Measurements from ENCODE around the gene KCNAB2.

The KCNAB2 gene

GRCh38 chr1:6010554-6010953 lies 35.1 kb upstream of the KCNAB2 start:
- no peaks in the 10 kb centered on the region for H3K9me3 ChIP-seq (ENCODE audit: control extremely low read depth in 1 of 5, control insufficient read depth in 4 of 5, insufficient read depth in 2 of 5, low read depth in 1 of 5, low read length in 4 of 5)
- DNase-seq = no peak
- H3K27me3 ChIP-seq (replicated peaks in 2 of 5; ENCODE audit: control insufficient read depth in 4 of 5, insufficient read depth in 5 of 5, low read length in 4 of 5) = no peaks in the 10 kb centered on the region
- peaks cover 0 to 3% (median 0%) of the 10 kb centered on the region in 4 experiments for H3K36me3 ChIP-seq (ENCODE audit: control insufficient read depth in 4 of 4, insufficient read depth in 4 of 4, low read length in 3 of 4)
- CTCF ChIA-PET = interaction anchor here (1.3 to 2.4 kb wide), 2 partner anchors 11 to 14 kb away, joined by 3 to 6 read pairs; no protein-coding TSS in a partner anchor
- H3K27ac ChIP-seq (ENCODE audit: insufficient read depth in 1 of 2, low read depth in 1 of 2, low read length in 2 of 2, poor library complexity in 1 of 2, severe bottlenecking in 2 of 2) = no peak overlapping the region
- peaks cover 0 to 25% (median 7%) of the 10 kb centered on the region in 4 experiments for H3K4me1 ChIP-seq (ENCODE audit: control extremely low read depth in 1 of 4, control insufficient read depth in 4 of 4, insufficient read depth in 4 of 4, low read length in 3 of 4)
- POLR2A ChIA-PET = interaction anchor here (0.7 kb wide), 1 partner anchor 9 kb away, joined by 4 read pairs; no protein-coding TSS in a partner anchor
- H3K4me3 ChIP-seq (ENCODE audit: control insufficient read depth in 1 of 7, extremely low read depth in 1 of 7, insufficient read depth in 4 of 7, low read depth in 2 of 7, low read length in 6 of 7) = no peak overlapping the region
- 88% methylated on average over 8 of the region's 10 CpGs for WGBS (ENCODE audit: insufficient coverage)

GRCh38 chr1:6011161-6011945 lies 34.3 kb upstream of the KCNAB2 start:
- POLR2A ChIA-PET = interaction anchor here (0.7 kb wide), 1 partner anchor 8 kb away, joined by 4 read pairs; no protein-coding TSS in a partner anchor
- Histone ChIP-seq H3K27ac (ENCODE audit: insufficient read depth in 1 of 2, low read depth in 1 of 2, low read length in 2 of 2, poor library complexity in 1 of 2, severe bottlenecking in 2 of 2) (no peak overlapping the region), H3K4me3 (ENCODE audit: control insufficient read depth in 1 of 7, extremely low read depth in 1 of 7, insufficient read depth in 4 of 7, low read depth in 2 of 7, low read length in 6 of 7) (no peak overlapping the region), H3K4me1 (ENCODE audit: control extremely low read depth in 1 of 4, control insufficient read depth in 4 of 4, insufficient read depth in 4 of 4, low read length in 3 of 4) (peaks cover 0 to 23% (median 7%) of the 10 kb centered on the region in 4 experiments), H3K27me3 (replicated peaks in 2 of 5; ENCODE audit: control insufficient read depth in 4 of 5, insufficient read depth in 5 of 5, low read length in 4 of 5) (no peaks in the 10 kb centered on the region), H3K9me3 (ENCODE audit: control extremely low read depth in 1 of 5, control insufficient read depth in 4 of 5, insufficient read depth in 2 of 5, low read depth in 1 of 5, low read length in 4 of 5) (no peaks in the 10 kb centered on the region), H3K36me3 (ENCODE audit: control insufficient read depth in 4 of 4, insufficient read depth in 4 of 4, low read length in 3 of 4) (peaks cover 0 to 3% (median 0%) of the 10 kb centered on the region in 4 experiments)
- 97% methylated on average over 19 of the region's 19 CpGs for WGBS (ENCODE audit: insufficient coverage)
- CTCF ChIA-PET = interaction anchor here (2.4 kb wide), 1 partner anchor 14 kb away, joined by 6 read pairs; no protein-coding TSS in a partner anchor
- no peak for DNase-seq

GRCh38 chr1:6011946-6012258 lies 33.8 kb upstream of the KCNAB2 start:
- POLR2A ChIA-PET = no interaction called here
- CTCF ChIA-PET = interaction anchor here (2.4 kb wide), 1 partner anchor 13 kb away, joined by 6 read pairs; no protein-coding TSS in a partner anchor
- H3K27ac ChIP-seq (ENCODE audit: insufficient read depth in 1 of 2, low read depth in 1 of 2, low read length in 2 of 2, poor library complexity in 1 of 2, severe bottlenecking in 2 of 2) = no peak overlapping the region
- WGBS (ENCODE audit: insufficient coverage) = no CpG with 5 or more reads among the region's 3 CpGs
- H3K27me3 ChIP-seq (replicated peaks in 2 of 5; ENCODE audit: control insufficient read depth in 4 of 5, insufficient read depth in 5 of 5, low read length in 4 of 5) = no peaks in the 10 kb centered on the region
- H3K36me3 ChIP-seq (ENCODE audit: control insufficient read depth in 4 of 4, insufficient read depth in 4 of 4, low read length in 3 of 4) = peaks cover 0 to 3% (median 1%) of the 10 kb centered on the region in 4 experiments
- peaks cover 0 to 19% (median 6%) of the 10 kb centered on the region in 4 experiments for H3K4me1 ChIP-seq (ENCODE audit: control extremely low read depth in 1 of 4, control insufficient read depth in 4 of 4, insufficient read depth in 4 of 4, low read length in 3 of 4)
- no peaks in the 10 kb centered on the region for H3K9me3 ChIP-seq (ENCODE audit: control extremely low read depth in 1 of 5, control insufficient read depth in 4 of 5, insufficient read depth in 2 of 5, low read depth in 1 of 5, low read length in 4 of 5)
- no peak for DNase-seq
- no peak overlapping the region for H3K4me3 ChIP-seq (ENCODE audit: control insufficient read depth in 1 of 7, extremely low read depth in 1 of 7, insufficient read depth in 4 of 7, low read depth in 2 of 7, low read length in 6 of 7)

GRCh38 chr1:6012529-6013318 lies 33.0 kb upstream of the KCNAB2 start:
- no peak overlapping the region for H3K4me3 ChIP-seq (ENCODE audit: control insufficient read depth in 1 of 7, extremely low read depth in 1 of 7, insufficient read depth in 4 of 7, low read depth in 2 of 7, low read length in 6 of 7)
- no peak overlapping the region for H3K27ac ChIP-seq (ENCODE audit: insufficient read depth in 1 of 2, low read depth in 1 of 2, low read length in 2 of 2, poor library complexity in 1 of 2, severe bottlenecking in 2 of 2)
- 98% methylated on average over 16 of the region's 17 CpGs for WGBS (ENCODE audit: insufficient coverage)
- H3K4me1 ChIP-seq (ENCODE audit: control extremely low read depth in 1 of 4, control insufficient read depth in 4 of 4, insufficient read depth in 4 of 4, low read length in 3 of 4) = peaks cover 0 to 12% (median 2%) of the 10 kb centered on the region in 4 experiments
- POLR2A ChIA-PET = no interaction called here
- DNase-seq = no peak
- H3K27me3 ChIP-seq (replicated peaks in 2 of 5; ENCODE audit: control insufficient read depth in 4 of 5, insufficient read depth in 5 of 5, low read length in 4 of 5) = no peaks in the 10 kb centered on the region
- H3K9me3 ChIP-seq (ENCODE audit: control extremely low read depth in 1 of 5, control insufficient read depth in 4 of 5, insufficient read depth in 2 of 5, low read depth in 1 of 5, low read length in 4 of 5) = no peaks in the 10 kb centered on the region
- peaks cover 0 to 3% (median 1%) of the 10 kb centered on the region in 4 experiments for H3K36me3 ChIP-seq (ENCODE audit: control insufficient read depth in 4 of 4, insufficient read depth in 4 of 4, low read length in 3 of 4)
- CTCF ChIA-PET = no interaction called here

- 91% methylated on average over 12 of the region's 12 CpGs for WGBS (ENCODE audit: insufficient coverage)
- no peaks in the 10 kb centered on the region for H3K9me3 ChIP-seq (ENCODE audit: control extremely low read depth in 1 of 5, control insufficient read depth in 4 of 5, insufficient read depth in 2 of 5, low read depth in 1 of 5, low read length in 4 of 5)
- H3K27ac ChIP-seq (ENCODE audit: insufficient read depth in 1 of 2, low read depth in 1 of 2, low read length in 2 of 2, poor library complexity in 1 of 2, severe bottlenecking in 2 of 2) = no peak overlapping the region
- peaks cover 0 to 3% (median 1%) of the 10 kb centered on the region in 4 experiments for H3K36me3 ChIP-seq (ENCODE audit: control insufficient read depth in 4 of 4, insufficient read depth in 4 of 4, low read length in 3 of 4)
- peaks cover 0 to 9% (median 0%) of the 10 kb centered on the region in 4 experiments for H3K4me1 ChIP-seq (ENCODE audit: control extremely low read depth in 1 of 4, control insufficient read depth in 4 of 4, insufficient read depth in 4 of 4, low read length in 3 of 4)
- H3K4me3 ChIP-seq (ENCODE audit: control insufficient read depth in 1 of 7, extremely low read depth in 1 of 7, insufficient read depth in 4 of 7, low read depth in 2 of 7, low read length in 6 of 7) = no peak overlapping the region
- DNase-seq = no peak
- H3K27me3 ChIP-seq (replicated peaks in 2 of 5; ENCODE audit: control insufficient read depth in 4 of 5, insufficient read depth in 5 of 5, low read length in 4 of 5) = no peaks in the 10 kb centered on the region
- CTCF ChIA-PET = no interaction called here
- POLR2A ChIA-PET = no interaction called here
Measured at GRCh38 chr1:6013491-6013890, 32.2 kb upstream of the KCNAB2 start.

GRCh38 chr1:6014130-6014999 lies 31.3 kb upstream of the KCNAB2 start:
- 92% methylated on average over 19 of the region's 19 CpGs for WGBS (ENCODE audit: insufficient coverage)
- Histone ChIP-seq H3K4me3 (ENCODE audit: control insufficient read depth in 1 of 7, extremely low read depth in 1 of 7, insufficient read depth in 4 of 7, low read depth in 2 of 7, low read length in 6 of 7) (no peak overlapping the region), H3K4me1 (ENCODE audit: control extremely low read depth in 1 of 4, control insufficient read depth in 4 of 4, insufficient read depth in 4 of 4, low read length in 3 of 4) (peaks cover 0 to 5% (median 0%) of the 10 kb centered on the region in 4 experiments), H3K27ac (ENCODE audit: insufficient read depth in 1 of 2, low read depth in 1 of 2, low read length in 2 of 2, poor library complexity in 1 of 2, severe bottlenecking in 2 of 2) (no peak overlapping the region), H3K27me3 (replicated peaks in 2 of 5; ENCODE audit: control insufficient read depth in 4 of 5, insufficient read depth in 5 of 5, low read length in 4 of 5) (no peaks in the 10 kb centered on the region), H3K36me3 (ENCODE audit: control insufficient read depth in 4 of 4, insufficient read depth in 4 of 4, low read length in 3 of 4) (peaks cover 0 to 3% (median 1%) of the 10 kb centered on the region in 4 experiments), H3K9me3 (ENCODE audit: control extremely low read depth in 1 of 5, control insufficient read depth in 4 of 5, insufficient read depth in 2 of 5, low read depth in 1 of 5, low read length in 4 of 5) (no peaks in the 10 kb centered on the region)
- ChIA-PET POLR2A (no interaction called here), CTCF (no interaction called here)
- DNase-seq = no peak

Data from common myeloid progenitor, CD34-positive (primary cell).